K562 (cell line): ENCODE measurements around the gene N4BP2. TPM values are rescaled to one million over a fixed set of nuclear protein-coding genes. Genes with fewer than 3 reads are reported as not detected.

Experiments
- DPF2 ChIP-seq: fragments of 450-650 bp; IDR thresholded peaks from 2 replicates; pipeline ENCODE4 v1.6.1; 2016
- HDAC2 ChIP-seq: fragments of 450-650 bp; IDR thresholded peaks from 2 replicates; pipeline ENCODE4 v1.6.1; 2016; ENCODE audit warnings: mild to moderate bottlenecking
- HEY1 ChIP-seq: fragments of 250-450 bp; sonication (Bioruptor Pico); IDR thresholded peaks from 2 replicates; pipeline ENCODE4 v1.5.0; 2020; ENCODE audit warnings: mild to moderate bottlenecking, moderate library complexity, borderline replicate concordance
- KLF13 ChIP-seq: fragments of 450-650 bp; IDR thresholded peaks from 2 replicates; pipeline ENCODE4 v1.6.1; 2016; ENCODE audit warnings: missing genetic modification characterization, low read depth, mild to moderate bottlenecking, missing compliant biosample characterization, moderate library complexity, borderline replicate concordance
- NBN ChIP-seq: fragments of 450-650 bp; IDR thresholded peaks from 2 replicates; pipeline ENCODE4 v1.6.1; 2016; ENCODE audit warnings: low read depth, mild to moderate bottlenecking
- NFIC ChIP-seq: fragments of 450-650 bp; IDR thresholded peaks from 2 replicates; pipeline ENCODE4 v1.6.1; 2017; ENCODE audit warnings: mild to moderate bottlenecking, inconsistent platforms
- SMARCA5 ChIP-seq: fragments of 450-650 bp; IDR thresholded peaks from 2 replicates; pipeline ENCODE4 v1.6.1; 2016
- ZNF121 ChIP-seq: sonication (generic); formaldehyde crosslinking; conservative IDR thresholded peaks from 2 replicates; pipeline ENCODE4 v1.8.0; 2022; ENCODE audit warnings: missing genetic modification reagents
- ZNF436 ChIP-seq: fragments of 250-450, 450-650 bp; sonication (Bioruptor Pico); formaldehyde crosslinking; IDR thresholded peaks from 2 replicates; pipeline ENCODE4 v1.7.0; 2020; ENCODE audit warnings: mild to moderate bottlenecking
- ZSCAN32 ChIP-seq: fragments of 450-650 bp; formaldehyde crosslinking; IDR thresholded peaks from 2 replicates; pipeline ENCODE4 v1.4.0; 2020; ENCODE audit warnings: mild to moderate bottlenecking, moderate library complexity
- polyA plus RNA-seq, 8 experiments: library from polyadenylated mRNA; depleted of rRNA in 4 of 8; stranded (reverse) in 5 of 8; unstranded in 3 of 8; fragments of >200 nt; fragmentation: Nextera tagmentation in 2 of 8; fragmentation: Illumina TruSeq in 1 of 8; extraction: Ambion mirVana in 2 of 8; extraction: Trizol in 1 of 8; gene quantifications; 2 replicates each; pipeline versions ENCODE4 v1.2.1 to v1.2.3, GENCODE V29; 2011 to 2014; ENCODE audit warnings: inconsistent platforms in 1 of 8, missing spikeins in 1 of 8
- total RNA-seq, 7 experiments: library from RNA; depleted of rRNA in 6 of 7; stranded (reverse); fragments of >200 nt in 6 of 7; fragmentation: Illumina TruSeq in 2 of 7; extraction: Trizol in 2 of 7; gene quantifications; 2 replicates each; pipeline versions ENCODE4 v1.2.1 to v1.2.3, GENCODE V29; 2011 to 2021; ENCODE audit warnings: low replicate concordance in 1 of 7
- TF ChIP-seq, protein P1 (sequence below): fragments of 450-650 bp; IDR thresholded peaks from 2 replicates; pipeline ENCODE4 v1.6.1; 2016; ENCODE audit warnings: low read depth

The N4BP2 gene
- total and polyA plus RNA-seq, 9 of the 15 experiments (the other 6 are each of a cell fraction or from before 2014, with no cell fraction given): 2.7 to 12.6 (median 7.6) TPM

DNA sequence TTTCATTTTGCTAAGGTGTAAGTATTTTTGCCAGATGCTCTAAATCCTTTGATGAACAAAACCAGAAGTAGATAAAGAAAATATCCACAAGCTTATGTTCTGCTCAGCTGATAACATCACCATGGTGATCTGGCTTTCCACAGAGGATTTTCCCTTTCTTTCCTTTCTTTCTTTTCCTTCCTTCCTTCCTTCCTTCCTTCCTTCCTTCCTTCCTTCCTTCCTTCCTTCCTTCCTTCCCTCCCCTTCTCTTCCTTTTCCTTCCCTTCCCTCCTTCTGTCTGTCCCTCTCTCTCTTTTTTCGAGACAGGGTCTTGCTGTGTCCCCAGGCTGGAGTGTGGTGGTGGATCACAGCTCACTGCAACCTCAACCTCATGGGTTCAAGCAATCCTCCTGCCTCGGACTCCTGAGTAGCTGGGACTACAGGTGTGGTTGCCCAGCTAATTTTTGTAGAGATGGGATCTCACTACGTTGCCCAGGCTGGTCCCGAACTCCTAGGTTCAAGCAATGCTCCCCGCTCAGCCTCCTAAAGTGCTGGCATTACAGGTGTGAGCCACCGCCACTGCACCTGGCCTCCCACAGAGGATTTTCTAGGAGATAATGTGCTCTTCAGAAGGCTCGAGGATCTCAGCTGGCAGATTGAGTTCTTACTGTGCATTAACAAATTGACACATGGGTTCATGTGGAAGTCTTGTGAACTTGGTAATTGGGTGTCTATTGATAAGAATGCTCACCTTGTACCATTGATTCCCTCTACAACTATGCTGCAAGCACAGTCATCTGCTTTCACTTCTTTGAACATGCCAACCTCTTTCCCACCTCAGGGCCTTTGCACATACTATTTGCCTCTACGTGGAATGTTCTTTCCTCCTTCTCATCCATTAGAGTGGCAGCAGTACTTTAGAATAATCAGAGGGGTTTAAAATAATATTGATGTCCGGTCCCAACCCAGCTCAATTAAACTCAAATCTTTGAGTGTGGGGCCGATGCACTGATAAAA, 138.8 kb downstream of the N4BP2 start (continued):
- TF ChIP-seq, protein P1, sequence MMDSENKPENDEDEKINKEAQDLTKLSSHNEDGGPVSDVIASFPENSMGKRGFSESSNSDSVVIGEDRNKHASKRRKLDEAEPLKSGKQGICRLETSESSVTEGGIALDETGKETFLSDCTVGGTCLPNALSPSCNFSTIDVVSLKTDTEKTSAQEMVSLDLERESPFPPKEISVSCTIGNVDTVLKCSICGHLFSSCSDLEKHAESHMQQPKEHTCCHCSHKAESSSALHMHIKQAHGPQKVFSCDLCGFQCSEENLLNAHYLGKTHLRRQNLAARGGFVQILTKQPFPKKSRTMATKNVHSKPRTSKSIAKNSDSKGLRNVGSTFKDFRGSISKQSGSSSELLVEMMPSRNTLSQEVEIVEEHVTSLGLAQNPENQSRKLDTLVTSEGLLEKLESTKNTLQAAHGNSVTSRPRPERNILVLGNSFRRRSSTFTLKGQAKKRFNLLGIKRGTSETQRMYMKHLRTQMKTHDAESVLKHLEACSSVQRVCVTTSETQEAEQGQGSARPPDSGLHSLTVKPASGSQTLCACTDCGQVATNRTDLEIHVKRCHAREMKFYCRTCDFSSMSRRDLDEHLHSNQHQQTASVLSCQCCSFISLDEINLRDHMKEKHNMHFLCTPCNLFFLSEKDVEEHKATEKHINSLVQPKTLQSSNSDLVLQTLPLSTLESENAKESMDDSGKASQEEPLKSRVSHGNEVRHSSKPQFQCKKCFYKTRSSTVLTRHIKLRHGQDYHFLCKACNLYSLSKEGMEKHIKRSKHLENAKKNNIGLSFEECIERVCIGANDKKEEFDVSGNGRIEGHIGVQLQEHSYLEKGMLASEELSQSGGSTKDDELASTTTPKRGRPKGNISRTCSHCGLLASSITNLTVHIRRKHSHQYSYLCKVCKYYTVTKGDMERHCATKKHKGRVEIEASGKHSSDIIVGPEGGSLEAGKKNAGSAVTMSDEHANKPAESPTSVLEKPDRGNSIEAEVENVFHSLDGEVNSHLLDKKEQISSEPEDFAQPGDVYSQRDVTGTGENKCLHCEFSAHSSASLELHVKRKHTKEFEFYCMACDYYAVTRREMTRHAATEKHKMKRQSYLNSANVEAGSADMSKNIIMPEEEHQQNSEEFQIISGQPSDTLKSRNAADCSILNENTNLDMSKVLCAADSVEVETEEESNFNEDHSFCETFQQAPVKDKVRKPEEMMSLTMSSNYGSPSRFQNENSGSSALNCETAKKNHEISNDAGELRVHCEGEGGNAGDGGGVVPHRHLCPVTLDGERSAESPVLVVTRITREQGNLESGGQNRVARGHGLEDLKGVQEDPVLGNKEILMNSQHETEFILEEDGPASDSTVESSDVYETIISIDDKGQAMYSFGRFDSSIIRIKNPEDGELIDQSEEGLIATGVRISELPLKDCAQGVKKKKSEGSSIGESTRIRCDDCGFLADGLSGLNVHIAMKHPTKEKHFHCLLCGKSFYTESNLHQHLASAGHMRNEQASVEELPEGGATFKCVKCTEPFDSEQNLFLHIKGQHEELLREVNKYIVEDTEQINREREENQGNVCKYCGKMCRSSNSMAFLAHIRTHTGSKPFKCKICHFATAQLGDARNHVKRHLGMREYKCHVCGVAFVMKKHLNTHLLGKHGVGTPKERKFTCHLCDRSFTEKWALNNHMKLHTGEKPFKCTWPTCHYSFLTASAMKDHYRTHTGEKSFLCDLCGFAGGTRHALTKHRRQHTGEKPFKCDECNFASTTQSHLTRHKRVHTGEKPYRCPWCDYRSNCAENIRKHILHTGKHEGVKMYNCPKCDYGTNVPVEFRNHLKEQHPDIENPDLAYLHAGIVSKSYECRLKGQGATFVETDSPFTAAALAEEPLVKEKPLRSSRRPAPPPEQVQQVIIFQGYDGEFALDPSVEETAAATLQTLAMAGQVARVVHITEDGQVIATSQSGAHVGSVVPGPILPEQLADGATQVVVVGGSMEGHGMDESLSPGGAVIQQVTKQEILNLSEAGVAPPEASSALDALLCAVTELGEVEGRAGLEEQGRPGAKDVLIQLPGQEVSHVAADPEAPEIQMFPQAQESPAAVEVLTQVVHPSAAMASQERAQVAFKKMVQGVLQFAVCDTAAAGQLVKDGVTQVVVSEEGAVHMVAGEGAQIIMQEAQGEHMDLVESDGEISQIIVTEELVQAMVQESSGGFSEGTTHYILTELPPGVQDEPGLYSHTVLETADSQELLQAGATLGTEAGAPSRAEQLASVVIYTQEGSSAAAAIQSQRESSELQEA: no peak
- peak; percentile 62; the same call in 1 of the 2 replicates for TF ChIP-seq HDAC2
- 0 out of 2 replicates have a peak, but pooled peaks have one; percentile 44 for TF ChIP-seq NBN
- no peak for TF ChIP-seq ZNF436 (CRISPR knock-in tag)
- peak; percentile 33; the same call in 1 of the 2 replicates for TF ChIP-seq NFIC
- TF ChIP-seq DPF2: peak; percentile 69
- peak; percentile 88 for TF ChIP-seq ZNF121 (CRISPR knock-in tag)
- no peak for TF ChIP-seq ZSCAN32
- no peak for TF ChIP-seq HEY1 (CRISPR knock-in tag)
- peak; percentile 65; the same call in 1 of the 2 replicates for TF ChIP-seq SMARCA5
- TF ChIP-seq KLF13 (tag): no peak
